ENCODE results near the gene TAF3. TPM values are rescaled to one million over a fixed set of nuclear protein-coding genes. Genes with fewer than 3 reads are reported as not detected.

Gene TAF3
- total RNA-seq, 1 donor = 2.2 TPM

DNA sequence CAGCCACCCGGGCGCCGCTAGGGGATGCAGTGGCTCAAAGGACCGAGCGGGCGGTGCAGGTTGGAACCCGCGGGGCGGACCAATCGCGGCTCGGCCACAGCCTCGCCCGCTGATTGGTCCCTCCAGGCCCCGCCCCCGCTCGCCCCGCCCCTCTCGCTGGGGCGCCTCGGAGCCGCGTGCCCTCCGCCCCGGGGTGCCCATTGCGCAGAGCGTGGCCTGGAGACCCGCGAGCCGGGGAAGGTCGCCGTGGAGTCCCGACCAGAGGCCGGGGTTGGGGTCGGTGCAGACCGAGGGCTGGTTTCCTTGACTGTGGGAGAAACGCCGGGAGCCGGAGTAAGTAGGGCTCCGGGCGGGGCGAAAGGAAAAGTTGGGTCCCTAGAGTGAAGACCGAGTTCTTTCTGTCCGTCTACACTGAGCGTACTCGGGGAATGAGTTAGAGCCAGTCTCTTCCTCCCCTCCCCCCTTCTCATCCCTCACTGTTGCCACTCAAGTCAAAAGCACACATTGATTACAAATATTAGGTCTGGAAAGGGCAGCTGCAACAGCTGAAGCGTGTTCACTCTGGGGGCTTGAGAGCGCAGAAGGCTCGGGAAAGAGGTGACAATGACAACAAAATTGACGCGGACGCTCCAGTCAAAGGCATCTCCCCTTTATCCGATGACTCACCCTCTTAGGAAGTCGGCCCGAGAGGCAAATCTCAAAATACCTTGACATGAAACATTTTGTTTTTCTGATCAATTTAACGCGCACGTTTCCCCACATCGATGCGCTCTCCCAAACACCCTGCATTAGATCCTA, 235.3 kb downstream of the TAF3 start:
- peak; percentile 75 for DNase-seq (ENCODE audit: low read depth)
- TF ChIP-seq, protein P1, sequence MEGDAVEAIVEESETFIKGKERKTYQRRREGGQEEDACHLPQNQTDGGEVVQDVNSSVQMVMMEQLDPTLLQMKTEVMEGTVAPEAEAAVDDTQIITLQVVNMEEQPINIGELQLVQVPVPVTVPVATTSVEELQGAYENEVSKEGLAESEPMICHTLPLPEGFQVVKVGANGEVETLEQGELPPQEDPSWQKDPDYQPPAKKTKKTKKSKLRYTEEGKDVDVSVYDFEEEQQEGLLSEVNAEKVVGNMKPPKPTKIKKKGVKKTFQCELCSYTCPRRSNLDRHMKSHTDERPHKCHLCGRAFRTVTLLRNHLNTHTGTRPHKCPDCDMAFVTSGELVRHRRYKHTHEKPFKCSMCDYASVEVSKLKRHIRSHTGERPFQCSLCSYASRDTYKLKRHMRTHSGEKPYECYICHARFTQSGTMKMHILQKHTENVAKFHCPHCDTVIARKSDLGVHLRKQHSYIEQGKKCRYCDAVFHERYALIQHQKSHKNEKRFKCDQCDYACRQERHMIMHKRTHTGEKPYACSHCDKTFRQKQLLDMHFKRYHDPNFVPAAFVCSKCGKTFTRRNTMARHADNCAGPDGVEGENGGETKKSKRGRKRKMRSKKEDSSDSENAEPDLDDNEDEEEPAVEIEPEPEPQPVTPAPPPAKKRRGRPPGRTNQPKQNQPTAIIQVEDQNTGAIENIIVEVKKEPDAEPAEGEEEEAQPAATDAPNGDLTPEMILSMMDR (IDR thresholded peaks at IDR 0.05; ENCODE audit: insufficient read depth, low read depth, low read length) = peak; percentile 85

DNA sequence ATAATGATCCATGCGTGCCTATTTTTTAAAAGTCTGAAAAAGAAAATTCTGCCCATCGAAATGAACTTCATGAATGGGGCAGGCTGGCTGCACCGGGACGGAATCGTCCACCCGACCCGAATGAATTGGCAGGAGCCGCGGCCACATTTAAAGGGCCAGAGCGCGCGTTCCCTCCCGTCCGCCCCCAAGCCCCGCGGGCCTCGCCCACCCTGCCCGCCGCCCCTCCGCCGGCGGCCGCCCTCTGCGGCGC, 235.9 kb downstream of the TAF3 start:
- no peak for DNase-seq (ENCODE audit: low read depth)
- TF ChIP-seq, protein P1 (IDR thresholded peaks at IDR 0.05; ENCODE audit: insufficient read depth, low read depth, low read length) = no peak
- H3K4me3 ChIP-seq (ENCODE audit: low read depth, low read length) = peak overlapping the region; percentile 59

More for the DNA sequence above, 235.3 kb downstream of the TAF3 start:
- peak overlapping the region; percentile 59 for H3K4me3 ChIP-seq (ENCODE audit: low read depth, low read length)

DNA sequence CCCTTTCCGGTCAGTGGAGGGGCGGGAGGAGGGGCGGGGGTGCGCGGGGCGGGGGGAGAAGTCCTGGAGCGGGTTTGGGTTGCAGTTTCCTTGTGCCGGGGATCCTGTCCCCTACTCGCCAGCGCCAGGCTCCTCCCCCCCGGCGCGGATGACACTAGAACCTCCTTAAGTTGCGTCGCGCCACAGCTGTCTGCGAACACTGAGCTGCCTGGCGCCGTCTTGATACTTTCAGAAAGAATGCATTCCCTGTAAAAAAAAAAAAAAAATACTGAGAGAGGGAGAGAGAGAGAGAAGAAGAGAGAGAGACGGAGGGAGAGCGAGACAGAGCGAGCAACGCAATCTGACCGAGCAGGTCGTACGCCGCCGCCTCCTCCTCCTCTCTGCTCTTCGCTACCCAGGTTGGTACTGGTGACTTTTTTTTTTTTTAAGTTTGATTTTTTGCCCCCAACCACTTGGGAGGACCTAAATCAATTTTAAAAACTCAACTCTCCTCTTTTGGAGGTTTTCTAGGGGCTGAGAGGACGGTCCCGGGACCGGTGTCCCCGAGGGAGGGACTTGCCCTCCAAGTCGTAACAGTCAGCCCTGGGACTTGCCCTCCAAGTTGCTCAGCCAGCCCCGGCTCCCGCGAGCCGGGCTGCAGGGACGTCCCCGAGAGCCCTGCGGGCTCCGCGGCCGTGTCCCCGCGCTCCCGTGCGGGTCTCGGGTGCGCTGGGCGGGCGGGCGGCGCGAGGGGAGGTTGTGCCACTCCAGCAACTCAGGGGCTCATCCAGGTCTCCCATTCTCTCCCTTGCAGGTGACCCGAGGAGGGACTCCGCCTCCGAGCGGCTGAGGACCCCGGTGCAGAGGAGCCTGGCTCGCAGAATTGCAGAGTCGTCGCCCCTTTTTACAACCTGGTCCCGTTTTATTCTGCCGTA, 236.4 kb downstream of the TAF3 start, which contains the start of gene GATA3:
TSS of gene GATA3 (plus strand) at position 195 of the 914 bp plus-strand sequence. CDS start 968 bp downstream, outside the sequence.
- peak within 1 kb of the TSS; percentile 59 for H3K4me3 ChIP-seq (ENCODE audit: low read depth, low read length)
- peak; percentile 42 for DNase-seq (ENCODE audit: low read depth)
- TF ChIP-seq, protein P1 (IDR thresholded peaks at IDR 0.05; ENCODE audit: insufficient read depth, low read depth, low read length) = no peak

DNA sequence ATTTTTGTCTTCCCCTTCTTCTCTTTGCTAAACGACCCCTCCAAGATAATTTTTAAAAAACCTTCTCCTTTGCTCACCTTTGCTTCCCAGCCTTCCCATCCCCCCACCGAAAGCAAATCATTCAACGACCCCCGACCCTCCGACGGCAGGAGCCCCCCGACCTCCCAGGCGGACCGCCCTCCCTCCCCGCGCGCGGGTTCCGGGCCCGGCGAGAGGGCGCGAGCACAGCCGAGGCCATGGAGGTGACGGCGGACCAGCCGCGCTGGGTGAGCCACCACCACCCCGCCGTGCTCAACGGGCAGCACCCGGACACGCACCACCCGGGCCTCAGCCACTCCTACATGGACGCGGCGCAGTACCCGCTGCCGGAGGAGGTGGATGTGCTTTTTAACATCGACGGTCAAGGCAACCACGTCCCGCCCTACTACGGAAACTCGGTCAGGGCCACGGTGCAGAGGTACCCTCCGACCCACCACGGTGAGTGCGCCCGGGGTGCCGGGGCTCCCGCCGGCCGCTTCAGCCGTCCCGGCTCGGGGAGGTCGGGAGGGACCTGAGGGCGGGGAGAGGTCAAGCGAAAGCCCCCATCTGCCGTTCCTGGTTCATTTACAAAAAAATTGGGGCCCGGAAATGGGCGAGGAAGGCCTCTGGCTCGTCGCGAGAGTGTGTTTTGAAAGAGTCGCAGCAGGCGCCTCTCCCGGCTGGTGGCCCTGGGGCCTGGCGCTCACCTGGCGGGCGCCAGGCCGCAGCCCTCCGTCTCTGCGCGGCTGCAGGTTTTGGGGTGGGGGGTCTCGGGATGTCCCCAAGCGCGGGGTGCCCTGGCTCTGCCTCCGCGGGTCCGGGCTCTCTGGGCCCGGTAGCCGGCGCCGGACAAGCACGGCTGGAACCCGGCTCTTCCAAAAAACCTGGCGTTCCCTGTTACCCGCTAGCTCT, 237.4 kb downstream of the TAF3 start:
- H3K4me3 ChIP-seq (ENCODE audit: low read depth, low read length) = no peak overlapping the region
- no peak for DNase-seq (ENCODE audit: low read depth)
- TF ChIP-seq, protein P1 (IDR thresholded peaks at IDR 0.05; ENCODE audit: insufficient read depth, low read depth, low read length) = no peak

DNA sequence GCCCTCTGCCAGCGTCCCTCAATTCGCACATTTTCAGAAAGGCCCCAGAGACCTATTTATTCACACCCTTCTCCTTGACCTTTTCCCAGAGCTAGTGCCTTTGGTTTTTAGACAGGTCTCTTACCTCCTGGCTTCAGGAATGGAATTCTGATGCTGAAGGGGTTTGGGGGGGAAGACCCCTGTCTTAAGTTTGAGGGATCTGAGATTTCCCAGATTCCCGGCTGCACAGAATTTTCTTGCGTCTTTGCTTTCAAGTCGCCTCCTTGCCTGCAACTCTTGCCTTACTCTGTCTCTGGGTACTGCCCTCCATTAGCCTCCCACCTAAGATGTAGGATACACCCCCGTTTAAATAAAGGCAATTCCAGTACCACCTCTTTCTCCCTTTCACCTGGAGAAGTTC, 238.1 kb downstream of the TAF3 start:
- no peak for DNase-seq (ENCODE audit: low read depth)
- H3K4me3 ChIP-seq (ENCODE audit: low read depth, low read length) = no peak overlapping the region
- TF ChIP-seq, protein P1 (IDR thresholded peaks at IDR 0.05; ENCODE audit: insufficient read depth, low read depth, low read length) = no peak

DNA sequence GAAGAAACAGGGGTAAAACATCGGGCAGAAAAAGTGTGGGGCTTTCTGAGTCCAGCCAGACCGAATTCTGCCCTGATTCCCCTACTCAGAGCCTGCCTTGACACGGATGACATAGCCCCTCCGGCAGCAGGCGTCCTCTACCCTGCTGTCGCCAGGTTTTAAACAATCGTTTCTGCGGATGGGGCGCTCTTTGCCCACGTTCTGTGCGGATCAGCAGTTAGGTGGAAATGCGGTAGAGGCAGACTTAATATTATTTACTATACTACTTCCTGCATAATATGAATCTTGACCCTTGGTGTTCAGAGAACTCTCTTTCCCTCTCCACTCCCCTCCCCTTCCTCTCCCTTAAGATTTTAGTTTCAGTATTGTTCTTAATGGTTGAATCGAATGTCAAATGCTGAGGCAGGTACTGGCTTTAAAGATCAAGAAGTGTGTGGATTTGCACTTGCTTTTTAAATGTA, 238.6 kb downstream of the TAF3 start:
- no peak for DNase-seq (ENCODE audit: low read depth)
- TF ChIP-seq, protein P1 (IDR thresholded peaks at IDR 0.05; ENCODE audit: insufficient read depth, low read depth, low read length) = no peak
- H3K4me3 ChIP-seq (ENCODE audit: low read depth, low read length) = no peak overlapping the region

All from fibroblast of villous mesenchyme (primary cell).